GM23338 (cell line): ENCODE results near the gene IMPG1. TPM values are rescaled to one million over a fixed set of nuclear protein-coding genes. Genes with fewer than 3 reads are reported as not detected.

Experiments
- ATAC-seq: fragments of 200-7000 bp; cut with Tn5 transposase; 3 replicates; pipeline ENCODE4 v1.9.1; 2020
- DNase-seq: peaks from one replicate; pipeline ENCODE4 v3.0.0-alpha.2; 2015; ENCODE audit warnings: low spot score
- H2AFZ ChIP-seq: fragments of 200-600 bp; sonication (generic); 2 replicates; pipeline ENCODE4 v1.8.0; 2016; ENCODE audit warnings: antibody characterized with exemption, mild to moderate bottlenecking, moderate library complexity
- H3F3A ChIP-seq: fragments of 200-600 bp; sonication (generic); replicated peaks from 2 replicates; pipeline ENCODE4 v1.8.0; 2017; ENCODE audit warnings: antibody characterized with exemption, mixed run types, low read depth
- H3K27ac ChIP-seq: fragments of 200-600 bp; sonication (generic); 2 replicates; pipeline ENCODE4 v1.6.1; 2016; ENCODE audit warnings: low read depth
- H3K27me3 ChIP-seq: fragments of 200-600 bp; sonication (generic); 2 replicates; pipeline ENCODE4 v1.8.0; 2016; ENCODE audit warnings: mild to moderate bottlenecking, mixed run types, moderate library complexity; ENCODE audit not compliant: insufficient read depth
- H3K36me3 ChIP-seq: fragments of 200-600 bp; sonication (generic); 2 replicates; pipeline ENCODE4 v1.8.0; 2016; ENCODE audit warnings: mild to moderate bottlenecking; ENCODE audit not compliant: insufficient read depth
- H3K4me1 ChIP-seq: fragments of 200-600 bp; sonication (generic); 2 replicates; pipeline ENCODE4 v1.8.0; 2016; ENCODE audit warnings: mild to moderate bottlenecking, moderate library complexity; ENCODE audit not compliant: insufficient read depth
- H3K4me2 ChIP-seq: fragments of 200-600 bp; sonication (generic); 2 replicates; pipeline ENCODE4 v1.7.1; 2017; ENCODE audit warnings: mixed run types
- H3K4me3 ChIP-seq: fragments of 200-600 bp; sonication (generic); 2 replicates; pipeline ENCODE4 v1.6.1; 2016; ENCODE audit warnings: mixed run types
- H3K79me2 ChIP-seq: fragments of 200-600 bp; sonication (generic); replicated peaks from 2 replicates; pipeline ENCODE4 v1.8.0; 2017; ENCODE audit warnings: mild to moderate bottlenecking; ENCODE audit not compliant: insufficient read depth
- H3K9me2 ChIP-seq: fragments of 200-600 bp; sonication (generic); 2 replicates; pipeline ENCODE4 v1.8.0; 2017; ENCODE audit not compliant: insufficient read depth
- H4K20me1 ChIP-seq: fragments of 200-600 bp; sonication (generic); replicated peaks from 2 replicates; pipeline ENCODE4 v1.8.0; 2017; ENCODE audit warnings: mild to moderate bottlenecking; ENCODE audit not compliant: insufficient read depth
- H3K27ac Mint-ChIP-seq: 2 replicates; pipeline ENCODE4 v1.8.0; 2020; ENCODE audit warnings: inconsistent platforms, mild to moderate bottlenecking, moderate library complexity, mixed read lengths
- H3K27me3 Mint-ChIP-seq: 3 replicates; pipeline ENCODE4 v1.8.0; 2022; ENCODE audit warnings: low read depth, mild to moderate bottlenecking, moderate library complexity, mixed read lengths, inconsistent platforms; ENCODE audit not compliant: insufficient read depth, poor library complexity
- H3K36me3 Mint-ChIP-seq: 3 replicates; pipeline ENCODE4 v1.8.0; 2021; ENCODE audit warnings: low read depth, mild to moderate bottlenecking, inconsistent platforms, moderate library complexity, mixed read lengths
- H3K4me1 Mint-ChIP-seq: 3 replicates; pipeline ENCODE4 v1.8.0; 2020; ENCODE audit warnings: mild to moderate bottlenecking, inconsistent platforms, mixed read lengths
- H3K4me3 Mint-ChIP-seq: 3 replicates; pipeline ENCODE4 v1.8.0; 2021; ENCODE audit warnings: moderate library complexity, mild to moderate bottlenecking, inconsistent platforms, mixed read lengths
- H3K9me3 Mint-ChIP-seq: 3 replicates; pipeline ENCODE4 v1.8.0; 2020; ENCODE audit warnings: moderate library complexity, mild to moderate bottlenecking, inconsistent platforms, mixed read lengths
- CREB1 ChIP-seq: fragments of 250-450 bp; sonication (Bioruptor Pico); IDR thresholded peaks from 2 replicates; pipeline ENCODE4 v1.5.0; 2020; ENCODE audit warnings: low read depth, mild to moderate bottlenecking, moderate library complexity
- CTCF ChIP-seq, 2 experiments: fragments of 200-600 bp in 1 of 2; sonication (generic) in 1 of 2; conservative IDR thresholded peaks; 2 replicates each; pipeline versions ENCODE4 v1.5.1 to v1.6.1; 2016 to 2017; ENCODE audit warnings: antibody characterized with exemption in 2 of 2, low read depth in 2 of 2, mild to moderate bottlenecking in 2 of 2, moderate library complexity in 1 of 2
- ETS1 ChIP-seq: IDR thresholded peaks from 2 replicates; pipeline ENCODE4 v1.6.1; 2016; ENCODE audit warnings: antibody characterized with exemption
- EZH2 ChIP-seq: fragments of 200-600 bp; sonication (generic); IDR thresholded peaks from one replicate; pipeline ENCODE4 v1.8.0; 2017; ENCODE audit warnings: antibody characterized with exemption, mild to moderate bottlenecking, low read depth; ENCODE audit not compliant: unreplicated experiment
- EZH2phosphoT487 ChIP-seq: fragments of 200-600 bp; sonication (generic); IDR thresholded peaks from one replicate; pipeline ENCODE4 v1.8.1; 2018; ENCODE audit warnings: antibody characterized with exemption; ENCODE audit not compliant: unreplicated experiment
- JUNB ChIP-seq: IDR thresholded peaks from one replicate; pipeline ENCODE4 v1.6.1; 2016; ENCODE audit warnings: antibody characterized with exemption; ENCODE audit not compliant: unreplicated experiment
- NANOG ChIP-seq: IDR thresholded peaks from 2 replicates; pipeline ENCODE4 v1.6.1; 2016; ENCODE audit warnings: antibody characterized with exemption, borderline replicate concordance
- POLR2AphosphoS5 ChIP-seq: IDR thresholded peaks from 2 replicates; pipeline ENCODE4 v1.6.1; 2016; ENCODE audit warnings: antibody characterized with exemption, low read depth
- REST ChIP-seq: IDR thresholded peaks from one replicate; pipeline ENCODE4 v1.6.1; 2018; ENCODE audit warnings: antibody characterized with exemption; ENCODE audit not compliant: unreplicated experiment
- STAT1 ChIP-seq: IDR thresholded peaks from one replicate; pipeline ENCODE4 v1.6.1; 2016; ENCODE audit warnings: antibody characterized with exemption; ENCODE audit not compliant: unreplicated experiment
- ZNF114 ChIP-seq: fragments of 250-450 bp; sonication (Bioruptor Pico); IDR thresholded peaks from 2 replicates; pipeline ENCODE4 v1.5.0; 2020; ENCODE audit warnings: mild to moderate bottlenecking, moderate library complexity
- ZNF331 ChIP-seq: fragments of 250-450 bp; sonication (Bioruptor Pico); IDR thresholded peaks from 2 replicates; pipeline ENCODE4 v1.5.0; 2020; ENCODE audit warnings: low read depth, mild to moderate bottlenecking, moderate library complexity
- ZNF462 ChIP-seq: fragments of 250-450 bp; sonication (Bioruptor Pico); IDR thresholded peaks from 2 replicates; pipeline ENCODE4 v1.5.0; 2020; ENCODE audit warnings: mild to moderate bottlenecking, moderate library complexity
- polyA plus RNA-seq: library from polyadenylated mRNA; unstranded; fragments of >200 nt; fragmentation: Nextera tagmentation; extraction: Ambion mirVana; gene quantifications from 2 replicates; pipeline ENCODE4 v1.2.1, GENCODE V29; 2016
- total RNA-seq: library from RNA; depleted of rRNA; stranded (reverse); fragments of >200 nt; shearing (Covaris generic); gene quantifications from 2 replicates; pipeline ENCODE4 v1.2.3, GENCODE V29; 2014

The IMPG1 gene
- total and polyA plus RNA-seq, 2 experiments from 2014 or later, result not detected

- no peak overlapping the region for H3K4me3 ChIP-seq
- H3K27me3 Mint-ChIP-seq, result no peaks in the 10 kb centered on the region
- no peaks in the 10 kb centered on the region for H3K36me3 ChIP-seq
- no peaks in the 10 kb centered on the region; the same call in 1 of the 2 replicates for H3K4me1 ChIP-seq
- H3F3A ChIP-seq, result no peaks in the 10 kb centered on the region
- H3K9me3 Mint-ChIP-seq, result no peaks in the 10 kb centered on the region; the same call in 1 of the 3 replicates
- H3K4me3 Mint-ChIP-seq, result no peak overlapping the region
- no peak overlapping the region for H3K27ac ChIP-seq
- H3K9me2 ChIP-seq, result peaks cover 7% of the 10 kb centered on the region
- ATAC-seq, result no peak
- no peaks in the 10 kb centered on the region for H4K20me1 ChIP-seq
- TF ChIP-seq EZH2phosphoT487, result no peak
- no peak for TF ChIP-seq ZNF462 (CRISPR knock-in tag)
- no peak for TF ChIP-seq CREB1
- no peak for TF ChIP-seq ZNF331 (CRISPR knock-in tag)
- TF ChIP-seq ZNF114, result no peak
- TF ChIP-seq JUNB, result no peak
- TF ChIP-seq ETS1, result no peak
- TF ChIP-seq STAT1, result no peak
- TF ChIP-seq NANOG, result no peak
- TF ChIP-seq REST, result no peak
- TF ChIP-seq CTCF (conservative IDR thresholded peaks at IDR 0.05; ENCODE audit: low read depth in 2 of 2), result no peak
- no peak for TF ChIP-seq EZH2
- no peak for TF ChIP-seq POLR2AphosphoS5
- no peaks in the 10 kb centered on the region for H3K79me2 ChIP-seq
- H3K27ac Mint-ChIP-seq, result no peak overlapping the region
- H3K4me2 ChIP-seq, result no peak overlapping the region
- no peak for DNase-seq
- no peak overlapping the region for H2AFZ ChIP-seq
- H3K4me1 Mint-ChIP-seq, result peaks cover 2% of the 10 kb centered on the region; the same call in 2 of the 3 replicates
- no peaks in the 10 kb centered on the region for H3K36me3 Mint-ChIP-seq
- H3K27me3 ChIP-seq, result no peaks in the 10 kb centered on the region
These were observed 120.3 kb downstream of the IMPG1 start for GRCh38 chr6:75952128-75952527.
